Stimulated activated memory B cell treated with anti-CD40 and anti-IgM and Interleukin-4, amounts not matched to agents 10 μg/mL and 1 μg/mL and 100 μg/mL, for 72 hours (primary cell): Measurements from ENCODE around the gene MBOAT1.

Experiments used
- ATAC-seq: fragments of 150-1000 bp; cut with Tn5 transposase; 2 replicates; pipeline ENCODE4 v1.10.0; 2021
- H3K27ac Mint-ChIP-seq: one replicate; pipeline ENCODE4 v1.8.0; 2022; ENCODE audit warnings: mild to moderate bottlenecking, mixed read lengths
- H3K27me3 Mint-ChIP-seq: one replicate; pipeline ENCODE4 v1.8.0; 2022; ENCODE audit warnings: mixed read lengths
- H3K36me3 Mint-ChIP-seq: one replicate; pipeline ENCODE4 v1.8.0; 2022; ENCODE audit warnings: mixed read lengths
- H3K4me1 Mint-ChIP-seq: one replicate; pipeline ENCODE4 v1.8.0; 2022; ENCODE audit warnings: mixed read lengths
- H3K4me3 Mint-ChIP-seq: one replicate; pipeline ENCODE4 v1.8.0; 2022; ENCODE audit warnings: mild to moderate bottlenecking, moderate library complexity, mixed read lengths
- H3K9me3 Mint-ChIP-seq: one replicate; pipeline ENCODE4 v1.8.0; 2022; ENCODE audit warnings: mixed read lengths

The MBOAT1 gene

GRCh38 chr6:20238688-20239587 lies 26.7 kb upstream of the MBOAT1 start:
- Mint-ChIP-seq H3K27ac (no peak overlapping the region), H3K4me1 (no peaks in the 10 kb centered on the region), H3K4me3 (no peak overlapping the region), H3K36me3 (no peaks in the 10 kb centered on the region), H3K9me3 (no peaks in the 10 kb centered on the region), H3K27me3 (no peaks in the 10 kb centered on the region)
- ATAC-seq: no peak

GRCh38 chr6:20237677-20238460 lies 25.6 kb upstream of the MBOAT1 start:
- H3K4me1 Mint-ChIP-seq: no peaks in the 10 kb centered on the region
- no peak for ATAC-seq
- H3K27ac Mint-ChIP-seq: no peak overlapping the region
- no peak overlapping the region for H3K4me3 Mint-ChIP-seq
- no peaks in the 10 kb centered on the region for H3K36me3 Mint-ChIP-seq
- H3K9me3 Mint-ChIP-seq: no peaks in the 10 kb centered on the region
- H3K27me3 Mint-ChIP-seq: no peaks in the 10 kb centered on the region

- H3K36me3 Mint-ChIP-seq: no peaks in the 10 kb centered on the region
Measured at GRCh38 chr6:20236909-20237600, 24.8 kb upstream of the MBOAT1 start.

GRCh38 chr6:20236344-20236743 lies 24.1 kb upstream of the MBOAT1 start:
- no peaks in the 10 kb centered on the region for H3K9me3 Mint-ChIP-seq

More at GRCh38 chr6:20236909-20237600, 24.8 kb upstream of the MBOAT1 start:
- Mint-ChIP-seq H3K27me3 (no peaks in the 10 kb centered on the region), H3K27ac (no peak overlapping the region), H3K4me1 (no peaks in the 10 kb centered on the region), H3K9me3 (no peaks in the 10 kb centered on the region), H3K4me3 (no peak overlapping the region)
- no peak for ATAC-seq

GRCh38 chr6:20235041-20235440 lies 22.8 kb upstream of the MBOAT1 start:
- Mint-ChIP-seq H3K9me3 (no peaks in the 10 kb centered on the region), H3K4me3 (no peak overlapping the region), H3K27ac (no peak overlapping the region), H3K27me3 (no peaks in the 10 kb centered on the region), H3K36me3 (no peaks in the 10 kb centered on the region), H3K4me1 (no peaks in the 10 kb centered on the region)
- no peak for ATAC-seq

More at GRCh38 chr6:20236344-20236743, 24.1 kb upstream of the MBOAT1 start:
- no peak overlapping the region for H3K27ac Mint-ChIP-seq
- H3K4me3 Mint-ChIP-seq: no peak overlapping the region
- no peak for ATAC-seq
- H3K27me3 Mint-ChIP-seq: no peaks in the 10 kb centered on the region
- H3K36me3 Mint-ChIP-seq: no peaks in the 10 kb centered on the region
- no peaks in the 10 kb centered on the region for H3K4me1 Mint-ChIP-seq

- H3K4me1 Mint-ChIP-seq: no peaks in the 10 kb centered on the region
- no peak overlapping the region for H3K27ac Mint-ChIP-seq
- no peaks in the 10 kb centered on the region for H3K9me3 Mint-ChIP-seq
- H3K36me3 Mint-ChIP-seq: no peaks in the 10 kb centered on the region
- no peak for ATAC-seq
- H3K4me3 Mint-ChIP-seq: no peak overlapping the region
- peaks cover 5% of the 10 kb centered on the region for H3K27me3 Mint-ChIP-seq
Measured at GRCh38 chr6:20234136-20234535, 21.9 kb upstream of the MBOAT1 start.

- no peak overlapping the region for H3K4me3 Mint-ChIP-seq
- H3K27me3 Mint-ChIP-seq: peaks cover 9% of the 10 kb centered on the region
- H3K27ac Mint-ChIP-seq: no peak overlapping the region
- no peaks in the 10 kb centered on the region for H3K4me1 Mint-ChIP-seq
- no peaks in the 10 kb centered on the region for H3K9me3 Mint-ChIP-seq
- ATAC-seq: peak; percentile 24
- H3K36me3 Mint-ChIP-seq: no peaks in the 10 kb centered on the region
Measured at GRCh38 chr6:20233007-20233730, 20.9 kb upstream of the MBOAT1 start.

- Mint-ChIP-seq H3K27ac (no peak overlapping the region), H3K9me3 (no peaks in the 10 kb centered on the region), H3K4me1 (no peaks in the 10 kb centered on the region), H3K27me3 (peaks cover 9% of the 10 kb centered on the region), H3K4me3 (no peak overlapping the region), H3K36me3 (no peaks in the 10 kb centered on the region)
- no peak for ATAC-seq
Measured at GRCh38 chr6:20232188-20232587, 19.9 kb upstream of the MBOAT1 start.

- Mint-ChIP-seq H3K9me3 (no peaks in the 10 kb centered on the region), H3K27ac (no peak overlapping the region), H3K36me3 (no peaks in the 10 kb centered on the region), H3K4me3 (no peak overlapping the region), H3K4me1 (no peaks in the 10 kb centered on the region), H3K27me3 (peaks cover 9% of the 10 kb centered on the region)
- ATAC-seq: no peak
Measured at GRCh38 chr6:20230401-20231119, 18.3 kb upstream of the MBOAT1 start.

- Mint-ChIP-seq H3K4me1 (no peaks in the 10 kb centered on the region), H3K27ac (no peak overlapping the region), H3K9me3 (no peaks in the 10 kb centered on the region), H3K4me3 (no peak overlapping the region), H3K36me3 (no peaks in the 10 kb centered on the region), H3K27me3 (peaks cover 9% of the 10 kb centered on the region)
- ATAC-seq: no peak
Measured at GRCh38 chr6:20229881-20230280, 17.6 kb upstream of the MBOAT1 start.

- Mint-ChIP-seq H3K4me1 (no peaks in the 10 kb centered on the region), H3K27ac (no peak overlapping the region), H3K9me3 (no peaks in the 10 kb centered on the region), H3K27me3 (peaks cover 9% of the 10 kb centered on the region), H3K4me3 (no peak overlapping the region), H3K36me3 (no peaks in the 10 kb centered on the region)
- no peak for ATAC-seq
Measured at GRCh38 chr6:20227350-20227749, 15.1 kb upstream of the MBOAT1 start.

- Mint-ChIP-seq H3K4me1 (no peaks in the 10 kb centered on the region), H3K36me3 (no peaks in the 10 kb centered on the region), H3K27me3 (no peaks in the 10 kb centered on the region), H3K27ac (no peak overlapping the region), H3K4me3 (no peak overlapping the region), H3K9me3 (no peaks in the 10 kb centered on the region)
- ATAC-seq: no peak
Measured at GRCh38 chr6:20223141-20223540, 10.9 kb upstream of the MBOAT1 start.

GRCh38 chr6:20221421-20221820 lies 9.2 kb upstream of the MBOAT1 start:
- Mint-ChIP-seq H3K4me1 (no peaks in the 10 kb centered on the region), H3K27ac (no peak overlapping the region), H3K9me3 (no peaks in the 10 kb centered on the region), H3K27me3 (no peaks in the 10 kb centered on the region), H3K4me3 (no peak overlapping the region), H3K36me3 (no peaks in the 10 kb centered on the region)
- ATAC-seq: no peak

- Mint-ChIP-seq H3K9me3 (no peaks in the 10 kb centered on the region), H3K4me1 (no peaks in the 10 kb centered on the region), H3K27me3 (no peaks in the 10 kb centered on the region), H3K4me3 (no peak overlapping the region), H3K36me3 (no peaks in the 10 kb centered on the region), H3K27ac (no peak overlapping the region)
- no peak for ATAC-seq
Measured at GRCh38 chr6:20220359-20220758, 8.1 kb upstream of the MBOAT1 start.
